ENCODE data around the gene KIAA1217. TPM values are rescaled to one million over a fixed set of nuclear protein-coding genes. Genes with fewer than 3 reads are reported as not detected.

Gene KIAA1217
- total and polyA plus RNA-seq, 2 of the 8 experiments (the other 6 are each of a cell fraction or from before 2014, with no cell fraction given) = 4.5 to 15.6 TPM

GRCh38 chr10:24210501-24210900, 1.6 kb downstream of the KIAA1217 start (continued):
- no peak for TF ChIP-seq CTCF (IDR thresholded peaks at IDR 0.05; ENCODE audit: control extremely low read depth in 1 of 3, insufficient read depth in 1 of 3, low read depth in 1 of 3, low read length in 3 of 3)
- no peak for TF ChIP-seq SUZ12 (IDR thresholded peaks at IDR 0.05; ENCODE audit: low read length)
- TF ChIP-seq CBX5 (IDR thresholded peaks at IDR 0.05; ENCODE audit: low read depth, low read length) = no peak
- no peak for TF ChIP-seq CTBP2 (IDR thresholded peaks at IDR 0.05; ENCODE audit: borderline replicate concordance, insufficient read depth, insufficient read length, low read length)
- TF ChIP-seq JUND (IDR thresholded peaks at IDR 0.05; ENCODE audit: low read length) = no peak

All from H1 (cell line).